IPS-11a (cell line): ENCODE measurements around the gene MAN2A1.
"Not testable (repeated sequence)": the region's sequence is repeated elsewhere in the genome, so short reads cannot be mapped to it uniquely, and the experiment has no call there.

Experiments
- H3K4me3 ChIP-seq: one replicate; pipeline ENCODE4 v1.5.1; 2013; ENCODE audit warnings: low read depth, low read length, control low read depth

MAN2A1 gene

GRCh38 chr5:109812698-109813097 lies 123.0 kb downstream of the MAN2A1 start:
- no peak overlapping the region for H3K4me3 ChIP-seq

DNA sequence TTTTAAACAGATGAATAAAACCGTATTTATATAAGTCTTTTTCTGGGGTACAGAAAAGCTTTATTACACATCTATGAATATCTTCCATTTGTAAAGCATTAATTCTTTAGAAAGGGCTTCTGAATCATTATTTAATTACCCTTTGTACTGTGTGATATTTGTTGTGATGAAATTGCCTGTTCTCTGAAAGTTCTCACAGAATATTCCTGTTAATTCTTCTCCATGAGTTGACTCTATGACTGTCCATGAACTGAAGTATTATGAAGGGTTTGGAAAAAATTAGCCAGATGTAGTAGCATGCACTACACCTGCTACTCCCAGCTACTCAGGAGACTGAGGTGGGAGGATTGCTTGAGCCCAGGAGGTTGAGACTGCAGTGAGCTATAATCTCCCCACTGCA lies 127.0 kb downstream of the MAN2A1 start:
- no peak overlapping the region for H3K4me3 ChIP-seq

GRCh38 chr5:109819878-109820277 lies 130.2 kb downstream of the MAN2A1 start:
- H3K4me3 ChIP-seq, result no peak overlapping the region

GRCh38 chr5:109823597-109823996 lies 133.9 kb downstream of the MAN2A1 start:
- H3K4me3 ChIP-seq, result no peak overlapping the region

GRCh38 chr5:109825450-109825849 lies 135.7 kb downstream of the MAN2A1 start:
- H3K4me3 ChIP-seq, result no peak overlapping the region

DNA sequence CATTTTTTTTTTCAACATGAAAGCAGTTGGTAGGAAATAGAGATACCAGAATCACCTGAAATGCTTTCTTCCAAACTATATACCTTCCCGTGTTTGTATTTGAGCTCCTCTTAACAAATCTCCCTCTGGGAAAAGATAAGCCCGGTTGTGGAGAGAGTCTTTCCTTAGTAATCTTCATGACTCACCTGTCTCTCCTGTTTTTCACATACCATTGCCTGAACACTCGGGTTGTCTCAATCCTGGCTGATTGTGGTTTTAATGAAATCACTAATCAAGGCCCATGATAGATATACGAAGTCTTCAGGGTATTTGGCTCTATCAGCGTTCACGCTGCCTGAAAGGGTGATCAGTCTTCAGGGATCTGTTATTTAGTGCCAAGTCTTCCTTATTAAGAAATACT lies 136.7 kb downstream of the MAN2A1 start:
- H3K4me3 ChIP-seq, result no peak overlapping the region

DNA sequence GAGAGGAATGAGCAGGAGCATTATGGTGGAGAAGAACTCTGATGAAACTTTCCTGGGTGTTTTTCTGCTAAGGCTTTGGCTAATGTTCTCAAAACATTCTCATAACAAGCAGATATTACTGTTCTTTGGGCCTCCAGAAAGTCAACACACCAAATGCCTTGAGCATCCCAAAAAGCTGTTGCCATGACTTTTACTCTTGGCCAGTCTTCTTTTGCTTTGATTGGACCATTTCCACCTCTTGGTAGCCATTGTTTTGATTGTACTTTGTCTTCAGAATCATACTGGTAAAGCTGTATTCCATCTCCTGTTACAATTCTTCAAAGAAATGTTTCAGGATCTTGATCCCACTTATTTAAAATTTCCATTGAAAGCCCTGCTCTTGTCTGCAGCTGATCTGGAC lies 139.6 kb downstream of the MAN2A1 start:
- no peak overlapping the region for H3K4me3 ChIP-seq

GRCh38 chr5:109830955-109831502 lies 141.3 kb downstream of the MAN2A1 start:
- no peak overlapping the region for H3K4me3 ChIP-seq

GRCh38 chr5:109832207-109833188 lies 142.8 kb downstream of the MAN2A1 start:
- H3K4me3 ChIP-seq, result not testable (repeated sequence)

GRCh38 chr5:109833946-109834345 lies 144.2 kb downstream of the MAN2A1 start:
- no peak overlapping the region for H3K4me3 ChIP-seq

- H3K4me3 ChIP-seq, result no peak overlapping the region
Measured at GRCh38 chr5:109836280-109836679, 146.6 kb downstream of the MAN2A1 start.

- H3K4me3 ChIP-seq, result no peak overlapping the region
Measured at GRCh38 chr5:109837231-109837861, 147.6 kb downstream of the MAN2A1 start.

- no peak overlapping the region for H3K4me3 ChIP-seq
Measured at GRCh38 chr5:109838157-109838556, 148.4 kb downstream of the MAN2A1 start.

DNA sequence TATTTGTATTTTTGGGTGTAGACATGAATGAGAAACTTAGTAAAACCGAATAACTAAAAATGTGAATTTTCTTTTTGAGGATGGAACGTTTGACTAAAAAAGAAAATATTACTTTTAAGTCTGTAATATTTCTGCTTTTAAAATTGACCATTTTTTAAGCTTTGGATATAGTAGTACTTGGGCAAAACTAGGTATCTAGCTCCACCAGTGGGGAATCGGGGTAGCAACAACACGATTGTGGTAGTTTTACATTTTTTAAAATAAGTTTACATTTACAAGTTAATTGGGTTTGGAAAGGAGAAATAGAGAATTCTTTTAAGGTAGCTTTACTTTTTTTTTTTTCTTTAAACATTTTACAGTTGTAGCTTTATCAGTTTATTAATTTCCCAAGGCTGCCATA lies 154.4 kb downstream of the MAN2A1 start:
- H3K4me3 ChIP-seq, result no peak overlapping the region

- H3K4me3 ChIP-seq, result no peak overlapping the region
Measured at GRCh38 chr5:109844695-109845094, 155.0 kb downstream of the MAN2A1 start.

- no peak overlapping the region for H3K4me3 ChIP-seq
Measured at GRCh38 chr5:109848130-109848529, 158.4 kb downstream of the MAN2A1 start.

- no peak overlapping the region for H3K4me3 ChIP-seq
Measured at GRCh38 chr5:109849478-109850088, 159.9 kb downstream of the MAN2A1 start.

- H3K4me3 ChIP-seq, result no peak overlapping the region
Measured at GRCh38 chr5:109852371-109853155, 162.8 kb downstream of the MAN2A1 start.

- no peak overlapping the region for H3K4me3 ChIP-seq
Measured at GRCh38 chr5:109853377-109853776, 163.7 kb downstream of the MAN2A1 start.

GRCh38 chr5:109855056-109855455 lies 165.3 kb downstream of the MAN2A1 start:
- H3K4me3 ChIP-seq, result no peak overlapping the region
